8988T (cell line): Measurements from ENCODE around the gene L1TD1.
"Not testable (repeated sequence)": the region's sequence is repeated elsewhere in the genome, so short reads cannot be mapped to it uniquely, and the experiment has no call there.

ENCODE experiments used
- DNase-seq: peaks from one replicate; pipeline ENCODE4 v3.0.0; 2011

Gene L1TD1

GRCh38 chr1:62208087-62208486 is 13.4 kb downstream of the L1TD1 start:
- DNase-seq: no peak

DNA sequence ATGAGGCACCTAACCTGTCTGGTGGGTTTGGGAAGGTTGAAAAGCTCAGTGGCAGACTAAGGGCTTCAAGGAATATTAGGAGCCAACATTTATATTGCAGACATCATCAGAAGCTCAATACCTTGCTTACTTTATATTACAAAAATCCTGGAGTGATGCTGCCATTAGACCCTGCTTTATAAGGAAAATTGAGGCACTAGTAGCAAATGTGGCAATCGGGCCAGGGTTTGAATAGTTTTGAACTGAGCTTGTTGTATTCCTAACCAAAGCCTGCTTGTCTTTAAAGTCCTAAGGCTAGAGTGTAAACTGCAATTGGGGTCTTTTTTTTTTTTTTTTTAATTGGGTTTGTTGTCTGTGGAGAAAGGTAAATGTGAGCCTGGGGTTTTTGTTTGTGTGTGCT is 14.3 kb downstream of the L1TD1 start:
- DNase-seq: no peak

GRCh38 chr1:62209931-62210595 is 15.4 kb downstream of the L1TD1 start:
- no peak for DNase-seq

DNA sequence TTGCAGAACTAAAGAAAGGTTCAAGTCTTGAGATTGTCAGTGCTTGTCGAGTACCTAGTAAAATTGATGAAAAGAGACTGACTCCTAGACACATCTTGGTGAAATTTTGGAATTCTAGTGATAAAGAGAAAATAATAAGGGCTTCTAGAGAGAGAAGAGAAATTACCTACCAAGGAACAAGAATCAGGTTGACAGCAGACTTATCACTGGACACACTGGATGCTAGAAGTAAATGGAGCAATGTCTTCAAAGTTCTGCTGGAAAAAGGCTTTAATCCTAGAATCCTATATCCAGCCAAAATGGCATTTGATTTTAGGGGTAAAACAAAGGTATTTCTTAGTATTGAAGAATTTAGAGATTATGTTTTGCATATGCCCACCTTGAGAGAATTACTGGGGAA is 16.3 kb downstream of the L1TD1 start:
- no peak for DNase-seq

DNA sequence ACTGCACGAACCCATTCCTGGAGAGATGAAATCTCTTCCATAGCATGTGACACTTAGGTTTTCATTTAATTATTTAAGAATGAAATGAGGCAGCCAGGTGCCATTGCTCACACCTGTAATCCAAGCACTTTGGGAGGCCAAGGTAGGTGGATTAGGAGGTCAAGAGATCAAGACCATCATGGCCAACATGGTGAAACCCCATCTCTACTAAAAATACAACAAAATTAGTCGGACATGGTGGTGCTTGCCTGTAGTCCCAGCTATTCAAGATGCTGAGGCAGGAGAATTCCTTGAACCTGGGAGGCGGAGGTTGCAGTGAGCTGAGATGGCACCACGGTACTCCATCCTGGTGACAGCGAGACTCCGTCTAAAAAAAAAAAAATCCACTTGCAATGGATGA is 17.8 kb downstream of the L1TD1 start:
- no peak for DNase-seq

GRCh38 chr1:62213075-62213914 is 18.6 kb downstream of the L1TD1 start:
- DNase-seq: no peak

- DNase-seq: no peak
These were observed 24.0 kb downstream of the L1TD1 start for GRCh38 chr1:62218604-62219003.

GRCh38 chr1:62220456-62220855 is 25.8 kb downstream of the L1TD1 start:
- DNase-seq: not testable (repeated sequence)

DNA sequence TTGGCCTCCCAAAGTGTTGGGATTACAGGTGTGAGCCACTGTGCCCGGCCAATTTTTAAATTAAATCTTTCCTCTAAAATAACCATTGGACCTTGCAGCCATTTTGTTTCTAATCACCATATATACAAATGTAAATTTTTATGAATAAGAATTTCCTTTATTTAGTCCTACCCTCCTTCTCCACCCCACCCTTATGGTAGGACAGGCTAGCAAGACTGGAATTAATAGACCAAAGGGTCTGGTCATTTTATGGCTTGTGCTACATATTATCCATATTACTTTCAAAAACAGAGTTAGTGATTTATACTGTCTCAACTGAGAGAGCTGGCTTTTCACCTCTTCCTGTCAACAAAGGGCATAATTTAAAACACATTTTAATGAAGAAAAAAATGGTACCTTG is 26.5 kb downstream of the L1TD1 start:
- DNase-seq: no peak

DNA sequence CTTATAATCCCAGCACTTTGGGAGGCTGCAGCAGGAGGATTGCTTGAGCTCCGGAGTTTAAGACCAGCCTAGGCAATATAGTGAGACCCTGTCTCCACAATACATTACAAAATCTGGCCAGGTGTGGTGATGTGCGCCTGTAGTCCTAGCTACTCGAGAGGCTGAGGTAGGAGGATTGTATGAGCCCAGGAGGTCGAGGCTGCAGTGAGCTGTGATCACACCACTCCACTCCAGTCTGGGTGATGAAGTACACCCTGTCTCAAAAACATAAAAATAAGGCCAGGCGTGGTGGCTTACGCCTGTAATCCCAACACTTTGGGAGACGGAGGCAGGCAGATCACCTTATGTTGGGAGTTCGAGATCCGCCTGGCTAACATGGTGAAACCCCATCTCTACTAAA is 27.7 kb downstream of the L1TD1 start:
- no peak for DNase-seq

- no peak for DNase-seq
These were observed 29.5 kb downstream of the L1TD1 start for GRCh38 chr1:62224182-62224581.

DNA sequence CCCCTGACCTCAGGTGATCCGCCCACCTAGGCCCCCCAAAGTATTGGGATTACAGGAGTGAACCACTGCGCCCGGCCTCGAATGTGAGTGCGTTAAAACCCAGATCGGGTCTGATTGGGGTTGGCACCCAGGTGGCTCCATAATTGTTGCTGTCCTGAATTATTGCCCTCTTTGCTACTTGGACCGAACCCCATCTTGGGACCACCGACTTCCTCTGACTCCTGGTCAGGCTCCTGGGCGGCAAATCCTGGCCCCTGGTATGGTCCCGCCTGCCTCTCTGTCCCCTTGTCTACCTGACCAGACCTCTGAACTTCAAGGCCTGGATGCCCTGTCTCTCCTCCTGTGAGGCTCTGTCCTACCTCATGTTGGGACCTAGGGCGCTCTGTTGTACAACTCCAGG is 32.8 kb downstream of the L1TD1 start:
- no peak for DNase-seq

- DNase-seq: no peak
These were observed 33.7 kb downstream of the L1TD1 start for GRCh38 chr1:62228136-62228882.

GRCh38 chr1:62228883-62229187 is 34.2 kb downstream of the L1TD1 start:
- no peak for DNase-seq

GRCh38 chr1:62229468-62229867 is 34.8 kb downstream of the L1TD1 start:
- DNase-seq: no peak

GRCh38 chr1:62229932-62230331 is 35.3 kb downstream of the L1TD1 start:
- DNase-seq: no peak

DNA sequence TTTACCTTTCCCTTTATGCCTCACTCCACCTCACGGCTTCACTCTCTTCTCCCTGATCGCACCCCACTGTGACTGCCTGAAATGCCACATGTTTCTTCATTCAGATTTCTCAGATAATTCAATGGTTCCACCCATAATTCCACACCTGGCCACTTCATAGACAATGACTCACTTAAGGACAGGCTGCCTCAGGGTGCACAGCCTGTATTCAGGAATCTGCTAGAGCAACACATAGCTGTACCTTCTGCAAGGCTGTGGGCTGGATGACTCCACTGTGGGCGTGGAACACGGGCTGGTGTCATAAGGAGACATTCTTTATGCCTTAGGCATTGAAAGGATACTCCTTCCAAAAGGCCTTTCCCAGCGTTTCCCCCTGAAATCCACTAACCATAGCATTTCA is 36.1 kb downstream of the L1TD1 start:
- no peak for DNase-seq

GRCh38 chr1:62232871-62233278 is 38.2 kb downstream of the L1TD1 start:
- DNase-seq: no peak

DNA sequence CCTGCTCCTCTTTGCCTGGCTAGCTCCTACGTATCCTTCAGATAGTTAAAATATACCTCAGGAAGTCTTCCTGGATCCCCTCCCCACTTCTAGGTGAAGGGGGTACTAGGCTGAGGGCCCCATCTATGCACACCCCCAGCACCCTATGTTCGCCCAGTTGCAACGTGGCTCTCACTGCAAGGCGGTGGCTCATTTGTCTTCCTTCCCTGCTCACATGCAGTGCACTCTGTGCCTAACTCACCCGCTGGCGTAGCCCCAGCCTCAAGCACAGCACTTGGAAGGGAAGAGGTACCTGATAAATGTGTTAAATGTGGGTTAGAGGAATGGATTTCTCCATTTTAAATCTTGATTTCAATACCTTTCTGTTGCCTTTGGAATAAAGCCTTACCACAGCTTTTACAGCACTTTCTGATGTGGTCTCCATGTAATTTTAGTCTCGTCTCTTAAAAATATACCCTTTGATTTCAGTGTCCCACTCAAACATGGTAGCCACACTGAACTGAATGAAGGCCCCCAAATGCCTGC is 39.3 kb downstream of the L1TD1 start:
- no peak for DNase-seq

GRCh38 chr1:62234688-62235087 is 40.0 kb downstream of the L1TD1 start:
- no peak for DNase-seq

GRCh38 chr1:62235576-62235975 is 40.9 kb downstream of the L1TD1 start:
- no peak for DNase-seq

GRCh38 chr1:62237361-62237760 is 42.7 kb downstream of the L1TD1 start:
- no peak for DNase-seq

- no peak for DNase-seq
These were observed 43.3 kb downstream of the L1TD1 start for GRCh38 chr1:62237950-62238374.

DNA sequence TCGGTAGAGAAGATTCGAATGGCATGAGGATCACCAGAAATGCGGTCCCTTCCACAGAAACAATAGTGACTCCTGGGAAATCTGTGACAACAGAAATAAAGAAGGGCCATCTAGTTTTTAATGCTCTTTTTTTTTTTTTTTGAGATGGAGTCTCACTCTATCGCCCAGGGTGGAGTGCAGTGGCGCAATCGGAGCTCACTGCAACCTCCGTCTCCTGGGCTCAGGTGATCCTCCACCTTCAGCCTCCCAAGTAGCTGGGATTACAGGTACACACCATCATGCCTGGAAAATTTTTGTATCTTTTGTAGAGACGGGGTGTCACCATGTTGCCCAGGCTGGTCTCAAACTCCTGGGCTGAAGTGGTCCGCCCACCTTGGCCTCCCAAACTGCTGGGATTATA is 43.9 kb downstream of the L1TD1 start:
- no peak for DNase-seq
